Measurements from ENCODE around the gene GAB4. TPM values are rescaled to one million over a fixed set of nuclear protein-coding genes. Genes with fewer than 3 reads are reported as not detected.

GAB4 gene
- total RNA-seq, 4 donors from 2014 or later, result not detected

- ATAC-seq (ENCODE audit: low FRiP score) (no peak), DNase-seq (ENCODE audit: low spot score) (no peak)
- TF ChIP-seq, protein P1, sequence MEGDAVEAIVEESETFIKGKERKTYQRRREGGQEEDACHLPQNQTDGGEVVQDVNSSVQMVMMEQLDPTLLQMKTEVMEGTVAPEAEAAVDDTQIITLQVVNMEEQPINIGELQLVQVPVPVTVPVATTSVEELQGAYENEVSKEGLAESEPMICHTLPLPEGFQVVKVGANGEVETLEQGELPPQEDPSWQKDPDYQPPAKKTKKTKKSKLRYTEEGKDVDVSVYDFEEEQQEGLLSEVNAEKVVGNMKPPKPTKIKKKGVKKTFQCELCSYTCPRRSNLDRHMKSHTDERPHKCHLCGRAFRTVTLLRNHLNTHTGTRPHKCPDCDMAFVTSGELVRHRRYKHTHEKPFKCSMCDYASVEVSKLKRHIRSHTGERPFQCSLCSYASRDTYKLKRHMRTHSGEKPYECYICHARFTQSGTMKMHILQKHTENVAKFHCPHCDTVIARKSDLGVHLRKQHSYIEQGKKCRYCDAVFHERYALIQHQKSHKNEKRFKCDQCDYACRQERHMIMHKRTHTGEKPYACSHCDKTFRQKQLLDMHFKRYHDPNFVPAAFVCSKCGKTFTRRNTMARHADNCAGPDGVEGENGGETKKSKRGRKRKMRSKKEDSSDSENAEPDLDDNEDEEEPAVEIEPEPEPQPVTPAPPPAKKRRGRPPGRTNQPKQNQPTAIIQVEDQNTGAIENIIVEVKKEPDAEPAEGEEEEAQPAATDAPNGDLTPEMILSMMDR (IDR thresholded peaks at IDR 0.05), result no peak
Measured at GRCh38 chr22:16989915-16990314, 18.1 kb downstream of the GAB4 start.

DNA sequence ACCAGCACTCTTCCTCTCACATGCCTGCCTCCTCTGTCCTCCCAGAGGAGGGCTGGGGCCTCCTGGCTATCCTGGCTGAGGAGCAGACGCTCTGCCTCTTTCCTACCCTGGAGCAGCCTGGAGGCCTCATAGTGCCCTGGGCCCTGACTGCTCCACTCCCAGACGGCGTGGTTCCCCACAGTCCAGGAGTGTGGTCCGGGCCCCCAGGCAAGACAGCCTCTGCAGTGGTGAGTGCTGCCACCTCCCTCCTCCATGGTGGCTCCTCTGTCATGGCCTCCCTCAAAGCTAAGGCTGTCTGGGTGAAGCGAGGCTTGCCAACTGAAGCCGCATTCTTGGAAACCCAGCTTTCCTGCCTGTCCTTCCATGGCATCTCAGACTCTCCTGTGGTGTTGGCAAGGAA lies 19.8 kb downstream of the GAB4 start:
- DNase-seq (ENCODE audit: low spot score) (no peak), ATAC-seq (ENCODE audit: low FRiP score) (no peak)
- TF ChIP-seq, protein P1 (IDR thresholded peaks at IDR 0.05), result no peak

- DNase-seq (ENCODE audit: low spot score) (no peak), ATAC-seq (ENCODE audit: low FRiP score) (no peak)
- TF ChIP-seq, protein P1 (IDR thresholded peaks at IDR 0.05), result no peak
Measured at GRCh38 chr22:16987822-16988221, 20.2 kb downstream of the GAB4 start.

DNA sequence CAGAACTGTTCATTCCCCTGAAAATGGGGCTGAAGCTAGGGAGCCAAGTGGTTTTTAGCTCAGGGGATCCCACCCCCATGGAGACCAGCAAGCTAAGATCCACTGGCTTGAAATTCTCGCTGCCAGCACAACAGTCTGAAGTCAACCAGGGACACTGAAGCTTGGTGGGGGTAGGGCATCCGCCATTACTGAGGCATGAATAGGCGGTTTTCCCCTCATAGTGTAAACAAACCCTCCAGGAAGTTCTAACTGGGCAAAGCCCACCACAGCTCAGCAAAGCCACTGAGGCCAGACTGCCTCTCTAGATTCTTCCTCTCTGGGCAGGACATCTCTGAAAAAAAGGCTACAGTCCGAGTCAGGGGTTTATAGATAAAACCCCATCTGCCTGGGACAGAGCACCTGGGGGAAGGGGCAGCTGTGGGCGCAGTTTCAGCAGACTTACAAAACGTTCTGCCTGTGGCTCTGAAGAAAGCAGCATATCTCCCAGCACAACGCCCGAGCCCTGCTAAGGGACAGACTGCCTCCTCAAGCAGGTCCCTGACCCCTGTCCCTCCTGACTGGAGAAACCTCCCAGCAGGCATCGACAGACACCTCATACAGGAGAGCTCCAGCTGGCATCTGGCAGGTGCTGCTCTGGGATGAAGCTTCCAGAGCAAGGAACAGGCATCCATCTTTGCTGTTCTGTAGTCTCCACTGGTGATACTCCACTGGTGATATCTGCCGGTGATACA lies 32.7 kb downstream of the GAB4 start:
- TF ChIP-seq, protein P1 (IDR thresholded peaks at IDR 0.05), result no peak
- DNase-seq (ENCODE audit: low spot score), result no peak
- no peak for ATAC-seq (ENCODE audit: low FRiP score)

DNA sequence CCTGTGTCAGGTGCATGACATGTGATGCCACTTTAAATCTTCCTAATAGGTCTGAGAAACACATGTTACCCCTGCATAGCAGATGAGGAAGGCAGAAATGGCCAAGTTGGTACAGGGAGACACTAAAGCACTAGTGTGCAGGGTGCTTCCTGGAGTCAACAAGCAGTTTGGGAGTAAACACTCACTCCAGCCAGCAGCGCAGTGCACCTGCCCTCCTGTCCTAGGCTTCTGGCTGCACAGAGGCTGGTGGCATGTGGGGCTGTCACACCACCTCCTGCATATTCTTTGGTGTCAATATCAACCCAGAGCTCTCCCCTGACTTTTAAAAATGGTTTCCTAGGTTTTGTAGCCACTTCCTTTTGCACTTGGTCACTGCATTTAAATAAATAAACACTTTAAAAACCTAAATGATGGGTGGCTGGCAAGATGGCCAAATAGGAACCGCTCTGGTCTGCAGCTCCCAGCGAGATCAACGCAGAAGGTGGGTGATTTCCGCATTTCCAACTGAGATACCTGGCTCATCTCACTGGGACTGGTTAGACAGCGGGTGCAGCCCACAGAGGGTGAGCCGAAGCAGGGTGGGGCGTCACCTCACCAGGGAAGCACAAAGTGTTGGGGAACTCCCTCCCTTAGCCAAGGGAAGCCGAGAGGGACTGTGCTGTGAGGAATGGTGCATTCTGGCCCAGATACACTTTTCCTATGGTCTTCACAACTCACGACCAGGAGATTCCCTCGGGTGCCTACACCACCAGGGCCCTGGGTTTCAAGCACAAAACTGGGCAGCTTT lies 33.5 kb downstream of the GAB4 start:
- ATAC-seq (ENCODE audit: low FRiP score) (no peak), DNase-seq (ENCODE audit: low spot score) (no peak)
- TF ChIP-seq, protein P1 (IDR thresholded peaks at IDR 0.05), result no peak

GRCh38 chr22:16973591-16974297 lies 34.3 kb downstream of the GAB4 start:
- TF ChIP-seq, protein P1 (IDR thresholded peaks at IDR 0.05), result no peak
- no peak for DNase-seq (ENCODE audit: low spot score)
- ATAC-seq (ENCODE audit: low FRiP score), result no peak

Data from omental fat pad (tissue), 4 donors.